NCI-H1105 treated with DMSO at 0.1 percent for 48 hours (cell line): ENCODE measurements around the gene N4BP2L2.

Source experiments
- DNase-seq: peaks from one replicate; lab custom pipeline; 2025; lab: John Stamatoyannopoulos, UW

Gene N4BP2L2

DNA sequence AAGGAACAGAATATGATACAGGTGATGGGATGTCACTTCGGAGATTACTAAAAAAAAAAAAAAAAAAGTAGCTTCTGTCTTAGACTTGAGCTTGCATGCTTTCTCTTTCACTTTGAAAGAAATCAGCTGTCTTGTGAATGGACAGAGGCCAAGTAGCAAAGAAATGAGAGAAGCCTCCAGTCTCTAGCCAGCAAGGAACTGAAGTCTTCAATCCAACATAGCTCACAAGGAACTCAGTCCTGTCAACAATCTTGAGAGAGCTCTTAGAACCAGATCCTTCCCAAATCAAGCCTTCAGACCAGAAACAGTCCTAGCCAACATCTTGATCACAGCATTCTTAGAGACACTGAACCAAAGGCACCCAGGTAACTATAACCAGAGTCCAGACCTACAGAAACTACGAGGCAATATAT, 7.7 kb downstream of the N4BP2L2 start:
- no peak for DNase-seq

DNA sequence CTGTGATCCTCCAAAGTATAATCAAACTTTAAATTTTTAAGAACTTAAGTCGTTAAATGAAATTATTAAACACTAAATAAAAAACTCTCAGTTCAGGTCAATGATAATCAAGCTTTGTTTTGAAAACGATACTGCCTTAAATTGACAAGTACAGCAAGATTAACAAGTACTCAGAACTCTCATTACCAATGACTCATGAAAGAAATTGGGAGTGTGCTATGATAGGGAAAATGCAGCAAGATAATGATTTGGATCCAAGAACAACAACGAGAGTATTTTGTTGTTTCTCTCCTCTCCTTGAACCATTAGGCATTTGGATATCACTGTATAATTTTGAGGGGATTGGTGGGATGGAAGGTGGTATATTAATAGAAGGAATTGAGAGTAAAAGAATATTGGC, 10.2 kb downstream of the N4BP2L2 start:
- no peak for DNase-seq

DNA sequence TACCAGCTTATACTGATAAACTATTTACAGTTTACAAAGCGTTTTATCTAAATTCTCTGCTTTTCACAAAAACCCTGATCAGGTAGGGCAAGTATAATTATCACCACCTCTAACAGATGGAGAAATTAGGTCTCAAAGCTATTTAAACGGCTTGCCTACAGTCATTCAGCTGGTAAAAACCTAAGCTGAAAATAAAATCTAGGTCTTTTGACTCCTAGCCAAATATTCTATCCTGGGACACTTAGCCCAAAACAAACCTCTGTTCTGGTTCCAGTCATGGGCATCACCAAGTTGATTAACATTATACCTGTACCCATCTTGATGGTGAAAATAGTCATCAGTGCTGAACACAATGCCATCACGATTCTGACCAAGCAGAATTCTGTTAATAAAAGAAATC, 11.4 kb downstream of the N4BP2L2 start:
- DNase-seq, result no peak

DNA sequence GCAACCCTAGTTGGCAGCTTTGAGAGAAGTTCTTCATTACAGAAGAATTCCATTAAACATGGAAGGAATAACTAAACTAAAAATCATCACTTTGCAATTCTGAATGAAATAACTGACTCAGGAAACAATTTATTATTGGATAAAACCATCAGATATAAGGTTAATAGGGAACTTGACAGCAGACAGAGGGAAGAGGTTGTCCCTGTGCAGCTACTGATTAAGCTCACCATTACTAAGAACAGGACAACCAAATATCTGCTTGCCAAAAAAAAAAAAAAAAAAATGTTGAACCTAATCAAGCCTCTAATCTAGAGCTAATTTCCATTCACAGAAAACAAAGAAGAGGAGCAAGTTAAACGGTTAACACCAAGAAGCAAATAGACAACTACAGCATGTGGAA, 12.8 kb downstream of the N4BP2L2 start:
- no peak for DNase-seq

DNA sequence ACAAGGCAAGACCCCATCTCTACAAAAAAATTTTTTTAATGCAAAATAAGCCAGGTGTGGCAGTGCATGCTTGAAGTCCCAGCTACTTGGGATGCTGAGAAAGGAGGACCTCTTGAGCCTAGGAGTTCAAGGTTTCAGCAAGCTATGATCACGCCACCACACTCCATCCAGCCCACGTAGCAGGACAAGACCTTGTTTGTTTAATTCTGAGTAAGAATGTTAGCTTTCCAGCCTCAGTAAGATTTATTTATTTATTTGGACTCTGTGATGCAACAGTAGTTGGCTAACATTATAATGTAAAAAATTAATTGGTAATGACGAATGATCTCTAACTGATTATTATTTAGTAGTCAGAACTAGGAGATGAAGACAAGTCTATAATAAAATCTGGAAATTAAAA, 23.3 kb downstream of the N4BP2L2 start:
- no peak for DNase-seq

DNA sequence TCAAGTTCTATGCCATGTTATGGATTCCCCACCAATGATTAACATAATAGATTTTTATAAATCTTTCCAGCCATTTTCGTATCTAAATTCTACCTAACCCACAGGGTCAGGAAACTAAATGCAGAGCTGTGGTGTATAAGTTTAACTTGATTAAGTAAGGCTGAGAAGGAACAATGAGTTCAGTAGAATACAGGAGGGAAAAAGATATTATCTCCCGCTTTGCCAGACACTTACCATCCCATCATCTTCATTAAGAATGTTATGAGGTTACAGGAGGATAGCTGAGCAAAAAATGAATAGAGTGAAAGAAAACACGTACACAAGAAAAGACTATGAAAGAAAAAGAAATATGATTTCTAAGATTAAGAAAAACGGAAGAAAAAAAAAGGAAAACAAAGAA, 27.1 kb downstream of the N4BP2L2 start:
- DNase-seq, result no peak

DNA sequence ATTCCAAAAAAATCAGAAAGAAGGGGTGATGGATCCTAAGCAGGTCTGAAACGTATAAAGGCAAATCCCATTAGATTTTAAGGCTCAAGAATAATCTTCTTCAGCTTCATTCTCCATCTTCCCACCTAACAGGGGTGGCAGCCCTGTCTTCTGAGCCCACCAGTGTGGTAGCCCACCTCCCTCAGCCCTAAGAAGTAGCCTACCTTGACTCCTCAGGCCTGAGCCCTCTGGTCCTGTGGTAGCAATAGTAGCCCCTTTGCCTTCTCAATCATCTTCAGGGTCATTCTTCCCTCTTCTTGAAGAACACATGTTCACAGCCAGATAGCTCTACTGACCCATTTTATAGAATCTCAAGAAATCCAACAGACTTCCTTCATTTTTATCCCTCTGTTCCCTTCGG, 33.7 kb downstream of the N4BP2L2 start:
- no peak for DNase-seq

DNA sequence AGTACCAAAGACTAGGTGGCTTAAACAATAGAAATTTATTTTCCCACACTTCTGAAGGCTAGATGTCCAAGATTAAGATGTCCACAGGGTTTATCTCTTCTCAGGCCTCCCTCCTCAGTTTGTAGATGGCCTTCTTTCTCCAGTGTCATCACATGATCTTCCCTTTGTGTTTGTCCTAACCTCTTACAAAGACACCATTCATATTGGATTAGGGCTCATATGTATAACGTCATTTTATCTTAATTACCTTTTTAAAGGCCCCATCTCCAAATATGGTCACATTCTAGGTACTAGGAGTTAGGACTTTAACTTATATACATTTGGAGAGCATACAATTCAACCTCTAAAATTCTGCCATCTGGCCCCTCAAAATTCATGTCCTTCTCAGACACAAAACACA, 34.3 kb downstream of the N4BP2L2 start:
- no peak for DNase-seq

DNA sequence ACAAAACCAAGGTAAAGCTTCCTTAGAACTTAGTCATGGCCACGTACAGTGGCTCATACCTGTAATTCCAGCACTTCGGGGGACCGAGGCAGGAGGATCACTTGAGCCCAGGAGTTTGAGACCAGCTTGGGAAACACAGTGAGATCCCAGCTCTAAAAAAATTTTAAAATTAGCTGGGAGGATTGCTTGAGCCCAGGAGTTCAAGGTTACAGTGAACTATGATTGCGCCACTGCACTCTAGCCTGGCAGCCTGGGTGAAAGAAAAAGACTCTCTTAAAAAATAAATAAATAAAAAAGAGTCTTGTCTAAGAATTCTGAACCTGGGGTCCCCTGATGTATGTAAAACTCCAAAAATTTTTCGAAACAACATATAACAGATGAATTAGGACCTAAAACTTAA, 34.9 kb downstream of the N4BP2L2 start:
- DNase-seq, result no peak

DNA sequence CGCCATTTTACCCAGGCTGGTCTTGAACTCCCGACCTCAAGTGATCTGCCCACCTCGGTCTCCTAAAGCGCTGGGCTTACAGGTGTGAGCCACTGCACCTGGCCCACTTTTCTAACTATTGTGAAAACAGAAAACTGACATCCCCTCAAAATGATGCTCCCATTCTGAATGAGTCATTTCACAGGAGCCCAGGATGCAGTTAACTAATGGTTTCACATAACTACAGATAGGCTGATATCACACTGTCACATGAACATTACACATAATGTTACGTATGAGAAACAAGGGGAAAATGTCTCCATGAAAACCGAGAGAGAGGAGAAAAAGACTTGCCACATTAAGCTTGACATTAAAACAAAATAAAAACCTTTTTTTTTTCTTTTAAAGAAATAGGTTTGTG, 37.5 kb downstream of the N4BP2L2 start:
- no peak for DNase-seq

DNA sequence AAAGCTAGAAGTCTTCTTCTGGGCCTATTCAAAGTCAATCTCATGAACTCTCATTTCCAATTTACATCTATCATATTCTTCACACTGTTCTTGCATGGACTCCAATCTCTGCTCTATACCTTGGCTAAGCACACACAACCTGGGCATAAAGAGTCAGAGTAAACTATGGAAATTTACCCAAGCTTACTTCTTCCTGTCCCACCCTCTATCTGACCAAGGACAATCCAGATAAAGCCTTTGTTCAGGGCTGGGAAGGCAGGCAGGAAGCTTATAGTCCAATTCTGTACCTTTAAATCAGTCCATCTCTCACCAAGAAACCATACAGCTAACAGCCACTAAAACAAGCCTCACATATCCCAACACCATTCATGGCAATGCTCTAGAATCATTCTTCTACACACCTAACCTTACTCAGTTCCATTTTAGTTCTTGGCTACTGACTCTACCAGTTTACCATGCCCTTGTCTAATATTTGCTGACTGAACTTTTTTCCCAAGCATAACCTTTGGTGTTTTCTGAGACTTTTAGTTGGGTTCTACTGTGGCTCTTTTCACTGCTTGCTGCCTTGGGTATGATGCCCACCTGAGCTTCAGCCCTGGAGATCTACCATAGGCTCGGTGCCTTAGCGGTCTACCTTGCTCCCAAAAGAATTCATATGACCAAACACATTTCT, 38.9 kb downstream of the N4BP2L2 start:
- no peak for DNase-seq

DNA sequence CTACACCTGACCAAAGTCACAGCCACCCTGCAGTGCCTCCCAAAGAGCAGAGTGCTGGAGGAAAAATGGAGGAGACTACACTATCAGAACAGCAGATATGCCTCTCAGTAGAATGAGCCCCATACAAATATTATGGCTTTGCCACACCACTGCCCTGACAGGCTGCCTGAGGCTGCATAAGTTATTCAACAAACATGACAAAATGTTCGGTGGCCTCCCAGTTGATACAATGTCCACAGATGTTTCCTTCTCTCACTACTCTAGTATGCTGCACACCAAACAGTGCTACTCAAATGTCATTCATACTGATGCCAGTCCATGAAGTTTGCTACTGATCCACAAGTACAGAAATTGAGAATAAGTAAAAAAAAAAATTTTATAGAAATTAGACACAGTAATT, 41.0 kb downstream of the N4BP2L2 start:
- no peak for DNase-seq

DNA sequence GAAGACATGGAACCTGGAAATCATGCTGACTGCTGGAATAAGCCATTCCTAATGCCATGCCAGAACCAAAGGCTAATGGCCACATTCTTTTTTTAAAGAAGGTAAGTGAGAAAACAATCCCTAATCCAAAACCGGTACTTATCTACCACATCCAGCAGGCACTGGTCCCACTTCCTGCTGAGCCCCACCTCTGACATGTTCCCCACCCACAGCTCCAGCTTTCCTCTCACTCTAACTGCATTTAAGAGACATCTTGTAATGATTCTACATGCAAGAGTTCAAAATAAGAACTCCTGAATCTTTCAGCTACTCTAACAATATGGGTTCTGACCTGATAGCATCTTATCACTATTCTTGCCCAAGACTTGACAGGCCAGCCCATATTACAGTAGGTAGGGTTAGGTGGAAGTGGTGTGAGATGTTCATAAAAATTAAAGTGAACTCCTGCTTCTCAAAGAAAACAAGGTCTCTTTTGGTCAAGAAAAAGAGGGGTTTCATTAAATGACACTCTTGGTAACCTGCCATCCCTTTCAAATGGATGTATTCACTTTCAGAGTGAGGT, 41.9 kb downstream of the N4BP2L2 start:
- no peak for DNase-seq

DNA sequence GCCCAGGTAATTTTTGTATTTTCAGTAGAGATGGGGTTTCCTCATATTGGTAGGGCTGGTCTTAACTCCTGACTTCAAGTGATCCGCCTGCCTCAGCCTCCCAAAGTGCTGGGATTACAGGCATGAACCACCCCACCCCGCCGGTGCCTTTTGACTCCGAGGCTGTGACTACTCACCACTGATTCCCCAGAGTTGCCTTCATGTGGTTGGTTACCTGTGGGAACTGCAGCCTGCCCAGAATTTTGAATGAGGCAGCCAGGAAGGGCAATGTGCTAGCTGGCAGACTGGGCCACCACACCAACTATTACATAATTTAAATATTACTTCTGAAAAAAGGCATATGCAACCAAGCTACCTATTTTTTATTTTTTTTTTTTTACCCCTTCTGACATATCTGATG, 42.8 kb downstream of the N4BP2L2 start:
- no peak for DNase-seq

DNA sequence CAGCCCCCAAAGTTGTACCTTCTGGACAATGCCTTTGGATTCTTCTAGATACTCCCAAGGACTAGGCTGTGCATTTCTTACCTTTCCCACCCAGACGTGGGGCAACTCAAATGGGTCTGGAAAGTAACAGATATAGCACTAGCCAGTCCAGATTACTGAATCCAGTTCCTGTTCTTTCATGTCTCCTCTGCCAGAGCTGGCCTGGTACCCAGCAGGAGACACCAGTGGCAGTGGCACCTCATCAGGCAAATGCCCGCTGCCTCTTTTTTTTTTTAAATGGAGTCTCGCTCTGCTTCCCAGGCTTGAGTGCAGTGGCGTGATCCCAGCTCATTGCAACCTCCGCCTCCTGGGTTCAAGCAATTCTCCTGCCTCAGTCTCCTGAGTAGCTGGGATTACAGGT, 43.2 kb downstream of the N4BP2L2 start:
- DNase-seq, result no peak

DNA sequence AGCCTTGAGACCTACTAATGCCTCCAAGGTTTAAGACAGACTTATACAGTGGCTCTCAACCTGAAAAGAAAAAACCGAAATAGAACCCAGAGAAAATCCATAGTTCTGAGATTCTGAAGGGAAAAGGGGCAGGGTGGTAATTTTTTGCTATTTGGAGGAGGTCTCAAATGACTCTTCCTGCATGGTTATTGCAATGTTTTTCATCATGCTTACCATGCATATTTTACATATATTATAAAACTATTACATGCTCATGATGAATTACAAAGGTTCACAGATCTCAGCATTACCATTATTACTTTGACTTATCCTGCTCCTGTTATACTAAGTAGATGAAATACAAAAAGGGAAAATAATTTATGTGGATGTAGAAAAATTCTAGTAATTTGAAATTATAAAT, 47.6 kb downstream of the N4BP2L2 start:
- no peak for DNase-seq

DNA sequence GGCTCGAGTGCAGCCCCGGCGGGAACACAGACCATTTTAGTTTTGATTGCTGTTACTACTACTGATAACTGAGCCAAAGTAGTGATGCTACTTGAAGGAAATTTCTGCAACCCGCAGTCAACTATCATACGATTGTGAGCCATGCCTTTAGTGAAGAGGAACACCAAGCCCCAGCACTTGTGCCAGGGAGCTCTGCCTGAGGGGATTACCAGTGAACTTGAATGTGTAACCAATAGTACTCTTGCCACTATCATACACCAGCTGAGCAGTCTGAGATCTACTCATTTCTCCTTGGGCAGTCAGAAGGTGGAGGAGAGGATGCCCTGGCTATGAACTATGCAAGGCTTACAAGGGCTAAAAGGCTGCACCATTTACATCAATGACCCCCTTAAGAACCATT, 61.7 kb downstream of the N4BP2L2 start:
- DNase-seq, result no peak

DNA sequence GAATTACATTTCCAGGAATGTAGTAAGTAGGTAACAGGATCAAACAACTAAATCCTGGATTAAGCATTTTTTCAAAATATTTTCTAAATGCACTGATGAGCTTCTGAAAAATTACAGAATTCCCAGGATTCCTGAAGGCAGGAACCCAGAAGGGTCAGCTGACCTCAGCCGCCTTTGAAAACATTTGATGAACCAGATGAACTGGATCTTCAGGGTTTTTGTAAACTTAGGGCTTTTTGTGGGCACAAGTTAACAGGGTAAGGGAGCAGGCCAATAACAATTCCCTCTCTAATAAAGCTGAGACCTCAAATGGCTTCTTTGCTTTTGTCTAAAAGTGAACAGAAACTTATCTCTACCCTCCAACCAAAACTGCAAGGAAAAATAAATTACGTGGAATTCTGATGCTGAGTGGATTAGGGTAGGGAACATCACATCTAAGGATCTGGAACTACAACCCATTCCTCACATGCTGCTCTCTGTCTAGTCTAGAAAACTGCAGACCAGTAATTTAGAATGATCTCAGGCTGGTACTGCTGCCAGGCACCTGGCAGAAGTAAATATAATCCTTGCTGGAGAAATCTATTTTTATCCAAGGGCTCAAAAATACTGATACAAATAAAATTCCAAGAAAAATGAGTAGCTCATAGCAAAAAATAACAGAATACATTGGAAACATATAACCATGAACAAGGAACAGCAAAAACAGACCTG, 62.4 kb downstream of the N4BP2L2 start:
- no peak for DNase-seq

DNA sequence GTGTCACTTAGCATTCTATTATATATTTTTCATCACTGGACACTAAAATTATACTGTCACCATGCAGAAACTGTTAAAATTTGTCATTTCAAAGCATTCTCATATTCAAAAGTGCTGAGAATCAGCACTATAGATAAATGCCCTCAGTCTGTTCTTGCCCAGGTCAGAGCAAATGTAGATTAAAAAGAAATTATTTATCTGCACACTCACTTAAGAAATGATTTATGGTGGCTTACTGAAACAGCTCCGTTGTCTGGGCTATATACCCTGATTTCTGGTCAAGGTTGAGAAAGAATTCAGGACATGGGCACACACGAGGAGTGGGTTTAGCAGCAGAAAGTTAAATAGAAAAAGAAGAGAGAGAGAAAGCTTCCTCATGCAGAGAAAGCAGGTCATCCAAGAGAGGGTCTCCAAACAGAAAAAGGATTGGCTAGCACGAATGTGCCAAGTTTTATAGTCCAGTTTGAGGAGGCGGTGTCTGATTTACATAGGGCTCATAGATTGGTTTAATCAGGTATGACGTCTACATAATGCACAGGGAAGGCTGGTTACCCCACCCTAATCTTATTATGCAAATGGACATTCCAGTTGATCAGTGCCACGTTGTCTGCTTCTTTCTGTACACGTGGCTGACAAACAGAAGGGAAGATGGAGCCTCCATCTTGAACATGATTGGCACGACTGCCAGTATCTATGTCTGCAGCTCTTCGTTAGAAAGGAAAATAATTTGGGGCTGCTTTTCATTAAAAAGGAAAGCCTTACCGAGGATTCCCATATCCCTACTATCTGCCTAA, 63.4 kb downstream of the N4BP2L2 start:
- no peak for DNase-seq

DNA sequence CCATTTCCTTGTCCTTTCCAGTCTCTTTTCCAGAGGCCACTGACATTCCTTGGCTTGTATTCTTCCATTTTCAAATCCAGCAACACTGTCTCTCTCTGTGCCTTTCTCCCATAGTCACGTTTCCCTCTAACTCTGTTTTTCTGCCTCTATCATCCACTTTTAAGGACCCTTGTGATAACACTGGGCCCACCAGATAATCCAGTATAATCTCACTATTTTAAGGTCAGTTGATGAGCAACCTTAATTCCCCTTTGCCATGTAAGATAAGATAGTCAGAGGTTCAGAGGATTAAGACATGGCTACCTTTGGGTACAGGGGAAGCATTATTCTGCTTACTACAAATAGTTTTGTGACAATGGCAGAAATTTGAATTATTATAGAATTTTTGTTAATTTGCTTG, 64.9 kb downstream of the N4BP2L2 start:
- DNase-seq, result no peak

DNA sequence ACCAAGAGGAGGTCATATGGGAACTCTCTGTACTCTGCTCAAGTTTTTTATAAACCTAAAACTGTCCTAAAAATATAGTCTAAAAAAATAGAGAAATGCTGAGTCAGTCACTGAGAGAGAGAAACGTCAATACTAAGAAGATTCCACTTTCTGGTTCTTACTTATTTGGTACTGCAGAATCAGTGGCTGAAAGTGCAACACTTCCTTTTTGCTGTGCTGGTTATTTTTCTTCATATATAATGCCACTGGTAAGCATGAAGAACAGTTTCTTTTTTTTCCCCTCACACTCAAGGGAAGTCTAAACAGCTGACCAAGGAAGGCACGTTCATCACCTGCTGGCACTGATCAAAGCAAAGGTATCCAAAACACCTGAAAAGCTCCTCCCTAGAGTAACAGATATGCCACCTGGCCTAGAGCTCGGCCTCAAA, 66.4 kb downstream of the N4BP2L2 start:
- no peak for DNase-seq

DNA sequence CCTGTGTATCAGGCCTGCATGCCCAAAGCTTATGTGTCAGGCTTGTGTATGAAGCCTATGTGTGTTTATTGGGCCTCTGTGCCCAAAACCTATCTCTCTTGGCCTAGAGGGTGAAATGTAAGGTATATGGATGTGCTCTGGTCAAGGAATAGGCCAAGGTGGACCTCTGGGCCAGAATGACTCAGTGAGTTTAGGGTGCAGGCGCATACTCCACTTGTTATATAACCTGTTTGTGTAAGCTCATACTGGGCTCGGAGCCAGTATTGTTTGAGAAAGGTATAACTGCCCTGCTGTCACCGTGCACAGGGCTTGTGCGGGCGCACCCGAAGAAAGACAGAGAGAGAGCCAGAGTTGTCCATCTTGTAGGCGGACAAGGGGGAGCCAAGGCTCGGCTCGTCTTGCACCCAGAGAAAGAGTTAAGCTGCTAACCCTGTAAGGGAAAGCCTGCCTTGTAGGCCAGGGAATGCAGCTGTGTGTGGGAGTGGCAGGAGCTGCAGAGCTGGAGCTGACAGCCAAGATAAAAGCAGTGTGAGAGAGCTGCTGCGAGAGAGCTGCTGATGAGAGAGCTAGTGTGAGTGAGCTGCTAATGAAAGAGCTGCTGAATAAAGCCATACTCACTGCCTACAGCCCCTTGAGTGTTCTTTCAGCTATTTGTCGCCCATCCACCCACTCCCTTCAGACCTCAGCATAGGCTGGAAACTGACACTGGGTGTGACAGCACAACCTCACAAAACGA, 67.2 kb downstream of the N4BP2L2 start:
- DNase-seq, result no peak
